ENCODE measurements around the gene CDC42BPA.

DNA sequence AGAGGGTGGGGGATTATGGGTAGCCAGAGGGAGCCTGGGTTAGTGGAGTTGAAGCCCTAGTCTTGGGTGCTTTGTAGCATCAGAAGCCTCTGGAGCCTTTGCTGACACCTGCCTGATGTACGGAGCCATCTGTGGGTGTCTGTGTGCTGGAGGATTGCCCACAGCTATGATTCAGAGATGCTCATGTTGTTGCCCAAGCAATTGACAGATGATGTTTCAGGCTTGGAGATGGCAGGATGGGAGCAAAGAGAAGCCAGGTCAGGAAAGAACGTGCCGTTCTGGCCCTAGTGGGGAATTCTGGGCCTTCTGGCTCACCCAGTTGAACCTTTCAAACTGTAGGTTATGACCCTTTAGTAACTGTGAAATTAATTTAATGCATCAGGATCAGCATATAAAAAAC lies 350.6 kb downstream of the CDC42BPA start:
- TF ChIP-seq, protein P1, sequence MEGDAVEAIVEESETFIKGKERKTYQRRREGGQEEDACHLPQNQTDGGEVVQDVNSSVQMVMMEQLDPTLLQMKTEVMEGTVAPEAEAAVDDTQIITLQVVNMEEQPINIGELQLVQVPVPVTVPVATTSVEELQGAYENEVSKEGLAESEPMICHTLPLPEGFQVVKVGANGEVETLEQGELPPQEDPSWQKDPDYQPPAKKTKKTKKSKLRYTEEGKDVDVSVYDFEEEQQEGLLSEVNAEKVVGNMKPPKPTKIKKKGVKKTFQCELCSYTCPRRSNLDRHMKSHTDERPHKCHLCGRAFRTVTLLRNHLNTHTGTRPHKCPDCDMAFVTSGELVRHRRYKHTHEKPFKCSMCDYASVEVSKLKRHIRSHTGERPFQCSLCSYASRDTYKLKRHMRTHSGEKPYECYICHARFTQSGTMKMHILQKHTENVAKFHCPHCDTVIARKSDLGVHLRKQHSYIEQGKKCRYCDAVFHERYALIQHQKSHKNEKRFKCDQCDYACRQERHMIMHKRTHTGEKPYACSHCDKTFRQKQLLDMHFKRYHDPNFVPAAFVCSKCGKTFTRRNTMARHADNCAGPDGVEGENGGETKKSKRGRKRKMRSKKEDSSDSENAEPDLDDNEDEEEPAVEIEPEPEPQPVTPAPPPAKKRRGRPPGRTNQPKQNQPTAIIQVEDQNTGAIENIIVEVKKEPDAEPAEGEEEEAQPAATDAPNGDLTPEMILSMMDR (IDR thresholded peaks at IDR 0.05) = no peak
- no peak for TF ChIP-seq POLR2A (IDR thresholded peaks at IDR 0.05)

All from testis (tissue), 2 donors.